ENCODE measurements around the gene FGL2. TPM values are rescaled to one million over a fixed set of nuclear protein-coding genes. Genes with fewer than 3 reads are reported as not detected.
"Not testable (repeated sequence)": the region's sequence is repeated elsewhere in the genome, so short reads cannot be mapped to it uniquely, and the experiment has no call there.

The FGL2 gene
- total RNA-seq, 2 experiments from 2014 or later: 0.63 to 0.95 TPM

DNA sequence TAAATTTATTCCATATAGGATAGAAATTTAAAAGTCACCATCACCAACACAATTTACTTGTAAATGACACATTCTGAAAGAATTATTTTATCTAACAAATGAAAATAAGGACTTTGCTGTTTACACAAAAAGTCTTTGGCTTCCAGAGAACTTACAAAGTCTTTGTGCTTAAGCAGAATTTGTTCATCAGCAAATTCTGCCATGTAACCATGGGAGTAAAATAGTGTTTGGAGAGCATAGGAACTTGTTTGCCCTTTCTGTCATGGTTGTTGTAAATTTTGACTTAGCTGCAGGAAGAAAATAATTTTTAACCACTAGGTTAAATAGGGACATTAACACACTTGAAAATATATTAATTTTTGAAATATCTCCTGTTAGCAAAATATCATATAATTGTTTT is 15.2 kb downstream of the FGL2 start:
- ATAC-seq (no peak), DNase-seq (no peak)
- Mint-ChIP-seq H3K4me1 (ENCODE audit: low read depth) (peaks cover 2% of the 10 kb centered on the region), H3K27ac (no peak overlapping the region), H3K4me3 (no peak overlapping the region), H3K36me3 (ENCODE audit: low read depth) (no peaks in the 10 kb centered on the region), H3K27me3 (no peaks in the 10 kb centered on the region), H3K9me3 (peaks cover 4% of the 10 kb centered on the region)
- ChIA-PET POLR2A (no interaction called here), CTCF (interaction anchor here (1.5 kb wide), 1 partner anchor 15 kb away, joined by 4 read pairs; the partner anchor contains the start of gene FGL2)
- TF ChIP-seq, protein P1, sequence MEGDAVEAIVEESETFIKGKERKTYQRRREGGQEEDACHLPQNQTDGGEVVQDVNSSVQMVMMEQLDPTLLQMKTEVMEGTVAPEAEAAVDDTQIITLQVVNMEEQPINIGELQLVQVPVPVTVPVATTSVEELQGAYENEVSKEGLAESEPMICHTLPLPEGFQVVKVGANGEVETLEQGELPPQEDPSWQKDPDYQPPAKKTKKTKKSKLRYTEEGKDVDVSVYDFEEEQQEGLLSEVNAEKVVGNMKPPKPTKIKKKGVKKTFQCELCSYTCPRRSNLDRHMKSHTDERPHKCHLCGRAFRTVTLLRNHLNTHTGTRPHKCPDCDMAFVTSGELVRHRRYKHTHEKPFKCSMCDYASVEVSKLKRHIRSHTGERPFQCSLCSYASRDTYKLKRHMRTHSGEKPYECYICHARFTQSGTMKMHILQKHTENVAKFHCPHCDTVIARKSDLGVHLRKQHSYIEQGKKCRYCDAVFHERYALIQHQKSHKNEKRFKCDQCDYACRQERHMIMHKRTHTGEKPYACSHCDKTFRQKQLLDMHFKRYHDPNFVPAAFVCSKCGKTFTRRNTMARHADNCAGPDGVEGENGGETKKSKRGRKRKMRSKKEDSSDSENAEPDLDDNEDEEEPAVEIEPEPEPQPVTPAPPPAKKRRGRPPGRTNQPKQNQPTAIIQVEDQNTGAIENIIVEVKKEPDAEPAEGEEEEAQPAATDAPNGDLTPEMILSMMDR (IDR thresholded peaks at IDR 0.05): no peak
- intact Hi-C loops (cut with micrococcal nuclease): no loop called here

DNA sequence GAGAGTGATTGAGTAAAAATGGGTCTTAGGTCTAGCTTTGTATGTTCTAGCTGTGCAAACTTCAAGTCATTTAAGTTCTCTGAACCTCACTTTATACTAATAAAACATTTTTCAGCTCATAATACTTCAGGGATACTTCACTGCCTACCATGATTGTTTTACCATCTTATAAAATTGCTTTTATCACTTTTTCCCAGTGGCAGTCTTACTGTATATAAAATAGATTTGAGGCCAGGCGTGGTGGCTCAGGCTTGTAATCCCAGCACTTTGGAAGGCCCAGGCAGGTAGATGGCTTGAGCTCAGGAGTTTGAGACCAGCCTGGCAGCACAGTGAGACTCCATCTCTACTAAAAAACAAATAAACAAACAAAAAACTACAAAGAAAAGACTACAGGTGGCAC is 17.4 kb downstream of the FGL2 start:
- CTCF ChIA-PET: no interaction called here
- intact Hi-C loops (cut with micrococcal nuclease): no loop called here
- H3K27me3 Mint-ChIP-seq: no peaks in the 10 kb centered on the region
- no peak overlapping the region for H3K27ac Mint-ChIP-seq
- ATAC-seq: no peak
- POLR2A ChIA-PET: no interaction called here
- no peaks in the 10 kb centered on the region for H3K36me3 Mint-ChIP-seq (ENCODE audit: low read depth)
- no peak overlapping the region for H3K4me3 Mint-ChIP-seq
- TF ChIP-seq, protein P1 (IDR thresholded peaks at IDR 0.05): no peak
- peaks cover 4% of the 10 kb centered on the region for H3K9me3 Mint-ChIP-seq
- peaks cover 2% of the 10 kb centered on the region for H3K4me1 Mint-ChIP-seq (ENCODE audit: low read depth)
- no peak for DNase-seq

GRCh38 chr7:77181734-77182133 is 17.9 kb downstream of the FGL2 start:
- H3K27ac Mint-ChIP-seq: no peak overlapping the region
- CTCF ChIA-PET: no interaction called here

GRCh38 chr7:77181015-77181595 is 18.5 kb downstream of the FGL2 start:
- TF ChIP-seq, protein P1 (IDR thresholded peaks at IDR 0.05): no peak
- peaks cover 4% of the 10 kb centered on the region for H3K9me3 Mint-ChIP-seq
- no peak overlapping the region for H3K27ac Mint-ChIP-seq
- DNase-seq: no peak
- no peak overlapping the region for H3K4me3 Mint-ChIP-seq
- no peaks in the 10 kb centered on the region for H3K27me3 Mint-ChIP-seq
- ChIA-PET POLR2A (no interaction called here), CTCF (no interaction called here)
- no peak for ATAC-seq
- intact Hi-C loops (cut with micrococcal nuclease): no loop called here
- H3K4me1 Mint-ChIP-seq (ENCODE audit: low read depth): peaks cover 2% of the 10 kb centered on the region
- H3K36me3 Mint-ChIP-seq (ENCODE audit: low read depth): no peaks in the 10 kb centered on the region

More at GRCh38 chr7:77181734-77182133, 17.9 kb downstream of the FGL2 start:
- no peak for ATAC-seq
- peaks cover 2% of the 10 kb centered on the region for H3K4me1 Mint-ChIP-seq (ENCODE audit: low read depth)
- TF ChIP-seq, protein P1 (IDR thresholded peaks at IDR 0.05): no peak
- H3K4me3 Mint-ChIP-seq: no peak overlapping the region
- POLR2A ChIA-PET: no interaction called here
- intact Hi-C loops (cut with micrococcal nuclease): no loop called here
- DNase-seq: no peak
- no peaks in the 10 kb centered on the region for H3K27me3 Mint-ChIP-seq
- peaks cover 4% of the 10 kb centered on the region for H3K9me3 Mint-ChIP-seq
- H3K36me3 Mint-ChIP-seq (ENCODE audit: low read depth): no peaks in the 10 kb centered on the region

DNA sequence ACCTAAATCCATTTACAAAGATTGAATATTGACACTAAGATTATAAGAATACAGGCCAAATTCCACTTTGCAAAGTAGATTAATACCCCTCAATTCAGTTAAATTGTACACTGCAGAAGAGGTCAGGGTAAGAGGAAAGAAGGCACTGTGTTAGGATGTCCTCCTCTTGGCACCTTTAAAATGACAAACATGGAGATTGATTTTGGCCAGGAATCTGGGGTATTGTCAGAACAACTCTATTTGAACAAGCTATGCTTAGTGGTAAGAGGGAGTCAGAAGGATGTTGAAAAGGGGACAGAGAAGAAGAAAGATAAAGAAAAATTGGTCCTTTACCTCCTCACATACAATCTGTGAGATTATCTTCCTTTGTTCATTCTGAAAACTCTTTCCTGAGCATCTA is 21.6 kb downstream of the FGL2 start:
- H3K9me3 Mint-ChIP-seq; H3K27me3 Mint-ChIP-seq; POLR2A ChIA-PET; H3K4me3 Mint-ChIP-seq; H3K36me3 Mint-ChIP-seq (ENCODE audit: low read depth); intact Hi-C loops (cut with micrococcal nuclease); H3K4me1 Mint-ChIP-seq (ENCODE audit: low read depth); DNase-seq; CTCF ChIA-PET; ATAC-seq; H3K27ac Mint-ChIP-seq: not testable (repeated sequence)

- H3K27me3 Mint-ChIP-seq; intact Hi-C loops (cut with micrococcal nuclease): not testable (repeated sequence)
These were observed 22.2 kb downstream of the FGL2 start for GRCh38 chr7:77177321-77177904.

DNA sequence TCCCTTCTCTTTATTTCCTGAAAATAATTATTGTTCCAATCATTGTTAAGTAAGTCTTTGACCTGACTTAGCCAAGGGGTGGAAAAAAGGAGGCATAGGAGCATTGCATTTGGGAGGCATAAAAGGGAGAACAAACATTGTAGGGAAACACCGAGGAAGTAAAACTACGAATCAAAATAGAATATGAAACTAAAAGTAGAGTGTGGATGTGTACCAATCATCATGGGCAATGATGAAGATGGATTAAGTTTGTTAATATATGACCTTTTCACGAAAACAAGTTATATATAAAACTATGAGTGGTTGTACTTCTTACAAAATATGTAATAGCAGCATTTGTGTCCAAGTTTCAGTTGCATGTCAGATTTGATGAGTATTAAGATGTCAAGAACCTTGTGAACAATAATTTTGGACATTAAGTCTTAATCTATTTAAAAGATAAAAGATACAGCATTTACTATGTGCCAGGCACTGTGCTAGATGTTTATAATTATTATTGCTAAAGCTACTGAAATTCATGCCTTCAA is 24.3 kb downstream of the FGL2 start:
- DNase-seq; H3K36me3 Mint-ChIP-seq (ENCODE audit: low read depth); H3K4me1 Mint-ChIP-seq (ENCODE audit: low read depth); ATAC-seq; intact Hi-C loops (cut with micrococcal nuclease); H3K4me3 Mint-ChIP-seq; H3K27me3 Mint-ChIP-seq; CTCF ChIA-PET; H3K27ac Mint-ChIP-seq; H3K9me3 Mint-ChIP-seq; POLR2A ChIA-PET: not testable (repeated sequence)

More at GRCh38 chr7:77177321-77177904, 22.2 kb downstream of the FGL2 start:
- H3K4me3 Mint-ChIP-seq; DNase-seq; H3K36me3 Mint-ChIP-seq (ENCODE audit: low read depth); H3K27ac Mint-ChIP-seq; H3K4me1 Mint-ChIP-seq (ENCODE audit: low read depth); POLR2A ChIA-PET; CTCF ChIA-PET; H3K9me3 Mint-ChIP-seq; ATAC-seq: not testable (repeated sequence)

- H3K27ac Mint-ChIP-seq; DNase-seq; POLR2A ChIA-PET; H3K27me3 Mint-ChIP-seq; H3K36me3 Mint-ChIP-seq (ENCODE audit: low read depth); CTCF ChIA-PET; H3K4me1 Mint-ChIP-seq (ENCODE audit: low read depth); intact Hi-C loops (cut with micrococcal nuclease); H3K4me3 Mint-ChIP-seq; ATAC-seq; H3K9me3 Mint-ChIP-seq: not testable (repeated sequence)
These were observed 25.2 kb downstream of the FGL2 start for GRCh38 chr7:77174418-77174817.

Measured in activated CD8-positive, alpha-beta T cell treated with anti-CD3 and anti-CD28 coated beads for 36 hours (primary cell).